SKM-1 treated with dmso at 0.1 percent for 144 hours (cell line): ENCODE data around the gene VOPP1.
A peak's percentile ranks its signal among the peaks of the same experiment; 100 is the strongest.
"Not testable (repeated sequence)": the region's sequence is repeated elsewhere in the genome, so short reads cannot be mapped to it uniquely, and the experiment has no call there.

Experiments
- DNase-seq: peaks from one replicate; lab custom pipeline; 2025; ENCODE audit not compliant: unreplicated experiment; lab: John Stamatoyannopoulos, UW

The VOPP1 gene

GRCh38 chr7:55490099-55490498 lies 82.2 kb downstream of the VOPP1 start:
- DNase-seq: no peak

- DNase-seq: no peak
Measured at GRCh38 chr7:55489552-55489951, 82.8 kb downstream of the VOPP1 start.

- DNase-seq: no peak
Measured at GRCh38 chr7:55488804-55489340, 83.4 kb downstream of the VOPP1 start.

- peak; percentile 10 for DNase-seq
Measured at GRCh38 chr7:55488216-55488615, 84.1 kb downstream of the VOPP1 start.

- DNase-seq: no peak
Measured at GRCh38 chr7:55486991-55487390, 85.3 kb downstream of the VOPP1 start.

- no peak for DNase-seq
Measured at GRCh38 chr7:55486192-55486590, 86.1 kb downstream of the VOPP1 start.

GRCh38 chr7:55485501-55486191 lies 86.7 kb downstream of the VOPP1 start:
- DNase-seq: no peak

GRCh38 chr7:55484834-55485233 lies 87.5 kb downstream of the VOPP1 start:
- no peak for DNase-seq

GRCh38 chr7:55484241-55484640 lies 88.1 kb downstream of the VOPP1 start:
- DNase-seq: no peak

- DNase-seq: no peak
Measured at GRCh38 chr7:55483046-55483445, 89.3 kb downstream of the VOPP1 start.

GRCh38 chr7:55481155-55481554 lies 91.1 kb downstream of the VOPP1 start:
- no peak for DNase-seq

- no peak for DNase-seq
Measured at GRCh38 chr7:55478700-55479099, 93.6 kb downstream of the VOPP1 start.

- no peak for DNase-seq
Measured at GRCh38 chr7:55477781-55478374, 94.4 kb downstream of the VOPP1 start.

GRCh38 chr7:55476852-55477780 lies 95.2 kb downstream of the VOPP1 start:
- no peak for DNase-seq

- no peak for DNase-seq
Measured at GRCh38 chr7:55475855-55476803, 96.2 kb downstream of the VOPP1 start.

- no peak for DNase-seq
Measured at GRCh38 chr7:55474944-55475854, 97.1 kb downstream of the VOPP1 start.

GRCh38 chr7:55473932-55474331 lies 98.4 kb downstream of the VOPP1 start:
- DNase-seq: no peak

GRCh38 chr7:55472928-55473725 lies 99.2 kb downstream of the VOPP1 start:
- DNase-seq: no peak

GRCh38 chr7:55472406-55472805 lies 99.9 kb downstream of the VOPP1 start:
- DNase-seq: not testable (repeated sequence)
